ENCODE results near the gene ACAA2.

DNA sequence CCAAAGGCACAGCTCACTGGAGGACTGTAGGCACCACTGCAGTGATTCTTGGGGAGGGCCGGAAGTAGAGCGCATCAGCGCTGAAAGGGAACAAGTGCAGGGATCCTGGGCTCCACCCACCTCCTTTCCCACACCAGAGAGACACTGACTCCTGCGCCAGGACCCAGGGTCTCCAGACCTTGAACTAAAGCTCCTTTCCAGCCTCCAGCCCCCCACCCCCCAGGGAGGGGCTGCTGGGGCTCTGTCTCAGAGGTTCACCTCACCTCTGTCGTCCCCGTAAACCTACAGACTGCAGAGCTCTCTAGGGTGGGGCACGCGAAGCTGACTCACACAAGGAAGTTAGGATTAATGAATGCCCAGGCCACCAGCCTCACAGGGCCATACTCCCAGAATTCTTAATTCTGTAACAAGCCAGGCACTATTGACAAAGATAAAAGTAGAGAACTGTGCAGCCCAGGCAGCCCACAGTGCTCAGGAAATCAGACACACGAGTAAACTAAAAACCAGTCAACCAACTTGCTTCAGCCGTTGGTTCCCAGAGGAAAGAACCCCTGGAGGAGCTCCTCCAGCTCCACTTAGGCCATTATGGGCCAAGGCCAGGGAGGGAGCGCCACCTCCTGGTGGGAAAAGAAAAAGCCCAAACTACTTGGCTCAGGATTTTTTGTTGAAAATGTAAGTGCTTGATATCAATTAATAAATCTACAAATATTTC is 45.1 kb upstream of the ACAA2 start:
- TF ChIP-seq BACH1 (IDR thresholded peaks at IDR 0.05; ENCODE audit: low read length) (no peak), EP300 (IDR thresholded peaks at IDR 0.05; ENCODE audit: borderline replicate concordance in 1 of 2, low read depth in 2 of 2, low read length in 2 of 2) (peak in 1 of 2 experiments; percentile 47; a peak in 1 of 3 replicates), CBX8 (IDR thresholded peaks at IDR 0.05; ENCODE audit: borderline replicate concordance, low read depth, low read length) (no peak), JUND (IDR thresholded peaks at IDR 0.05; ENCODE audit: low read length) (0 out of 2 replicates have a peak, but pooled peaks have one; percentile 19), CREB1 (IDR thresholded peaks at IDR 0.05) (no peak), SP1 (IDR thresholded peaks at IDR 0.05; ENCODE audit: low read depth, low read length) (no peak), TEAD4 (IDR thresholded peaks at IDR 0.05; ENCODE audit: low read depth, low read length) (no peak)
- TF ChIP-seq, protein P1, sequence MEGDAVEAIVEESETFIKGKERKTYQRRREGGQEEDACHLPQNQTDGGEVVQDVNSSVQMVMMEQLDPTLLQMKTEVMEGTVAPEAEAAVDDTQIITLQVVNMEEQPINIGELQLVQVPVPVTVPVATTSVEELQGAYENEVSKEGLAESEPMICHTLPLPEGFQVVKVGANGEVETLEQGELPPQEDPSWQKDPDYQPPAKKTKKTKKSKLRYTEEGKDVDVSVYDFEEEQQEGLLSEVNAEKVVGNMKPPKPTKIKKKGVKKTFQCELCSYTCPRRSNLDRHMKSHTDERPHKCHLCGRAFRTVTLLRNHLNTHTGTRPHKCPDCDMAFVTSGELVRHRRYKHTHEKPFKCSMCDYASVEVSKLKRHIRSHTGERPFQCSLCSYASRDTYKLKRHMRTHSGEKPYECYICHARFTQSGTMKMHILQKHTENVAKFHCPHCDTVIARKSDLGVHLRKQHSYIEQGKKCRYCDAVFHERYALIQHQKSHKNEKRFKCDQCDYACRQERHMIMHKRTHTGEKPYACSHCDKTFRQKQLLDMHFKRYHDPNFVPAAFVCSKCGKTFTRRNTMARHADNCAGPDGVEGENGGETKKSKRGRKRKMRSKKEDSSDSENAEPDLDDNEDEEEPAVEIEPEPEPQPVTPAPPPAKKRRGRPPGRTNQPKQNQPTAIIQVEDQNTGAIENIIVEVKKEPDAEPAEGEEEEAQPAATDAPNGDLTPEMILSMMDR (IDR thresholded peaks at IDR 0.05; ENCODE audit: control extremely low read depth in 1 of 3, insufficient read depth in 1 of 3, low read depth in 1 of 3, low read length in 3 of 3) = peak; percentile 66 to 84 (median 80)
- TF ChIP-seq, protein P2, sequence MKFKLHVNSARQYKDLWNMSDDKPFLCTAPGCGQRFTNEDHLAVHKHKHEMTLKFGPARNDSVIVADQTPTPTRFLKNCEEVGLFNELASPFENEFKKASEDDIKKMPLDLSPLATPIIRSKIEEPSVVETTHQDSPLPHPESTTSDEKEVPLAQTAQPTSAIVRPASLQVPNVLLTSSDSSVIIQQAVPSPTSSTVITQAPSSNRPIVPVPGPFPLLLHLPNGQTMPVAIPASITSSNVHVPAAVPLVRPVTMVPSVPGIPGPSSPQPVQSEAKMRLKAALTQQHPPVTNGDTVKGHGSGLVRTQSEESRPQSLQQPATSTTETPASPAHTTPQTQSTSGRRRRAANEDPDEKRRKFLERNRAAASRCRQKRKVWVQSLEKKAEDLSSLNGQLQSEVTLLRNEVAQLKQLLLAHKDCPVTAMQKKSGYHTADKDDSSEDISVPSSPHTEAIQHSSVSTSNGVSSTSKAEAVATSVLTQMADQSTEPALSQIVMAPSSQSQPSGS (IDR thresholded peaks at IDR 0.05; ENCODE audit: low read length) = no peak
- TF ChIP-seq, protein P3, sequence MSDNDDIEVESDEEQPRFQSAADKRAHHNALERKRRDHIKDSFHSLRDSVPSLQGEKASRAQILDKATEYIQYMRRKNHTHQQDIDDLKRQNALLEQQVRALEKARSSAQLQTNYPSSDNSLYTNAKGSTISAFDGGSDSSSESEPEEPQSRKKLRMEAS (IDR thresholded peaks at IDR 0.05) = no peak
